GM12878 (cell line): ENCODE results near the gene COL26A1. TPM values are rescaled to one million over a fixed set of nuclear protein-coding genes. Genes with fewer than 3 reads are reported as not detected.

Experiments used
- ATAC-seq: fragments of 200-7000 bp; cut with Tn5 transposase; 3 replicates; pipeline ENCODE4 v1.9.1; 2020; ENCODE audit warnings: mild to moderate bottlenecking, moderate library complexity
- BruUV-seq: library from RNA; stranded (reverse); fragments of 400-500 nt; replicated peaks from 2 replicates; lab custom pipeline; 2021; lab: Mats Ljungman, UMichigan
- CTCF ChIA-PET: fragments of 300-600 bp; sonication (Branson Sonifier 250); formaldehyde crosslinking; extraction: SDS; loops from one replicate; lab custom pipeline; 2021; ENCODE audit warnings: inconsistent platforms; lab: Yijun Ruan, JAX
- POLR2A ChIA-PET: fragments of 350-600 bp; formaldehyde crosslinking; extraction: SDS; loops from one replicate; lab custom pipeline; 2021; ENCODE audit warnings: inconsistent platforms; lab: Charles Lee
- RAD21 ChIA-PET: fragments of 300-600 bp; sonication (Branson Sonifier 250); formaldehyde crosslinking; loops from one replicate; lab custom pipeline; 2023; ENCODE audit warnings: antibody characterized with exemption; ENCODE audit not compliant: unreplicated experiment; lab: Charles Lee
- SMC1A ChIA-PET: fragments of 300-600 bp; sonication (Branson Sonifier 250); formaldehyde crosslinking; loops from one replicate; lab custom pipeline; 2023; ENCODE audit not compliant: unreplicated experiment, uncharacterized antibody; lab: Charles Lee
- DNase-seq: peaks from one replicate; pipeline ENCODE4 v3.0.0-alpha.2; 2011; ENCODE audit warnings: low read depth, low spot score
- FAIRE-seq: peaks from 3 replicates; lab custom pipeline; 2011; peaks lifted over from hg19 to GRCh38; lab: Jason Lieb, UNC
- H2AFZ ChIP-seq: 2 replicates; pipeline ENCODE4 v1.6.0; 2011; ENCODE audit warnings: low read depth, low read length, control low read depth; ENCODE audit not compliant: control insufficient read depth
- H3K27ac ChIP-seq: 2 replicates; pipeline ENCODE4 v1.5.1; 2011; ENCODE audit warnings: control low read depth; ENCODE audit not compliant: control insufficient read depth, insufficient read depth
- H3K27me3 ChIP-seq, 2 experiments: replicated peaks in 1 of 2; 2 replicates each; pipeline versions ENCODE4 v1.6.0 to v1.6.1; 2011; ENCODE audit warnings: low read length in 1 of 2; ENCODE audit not compliant: control insufficient read depth in 2 of 2, insufficient read depth in 2 of 2
- H3K36me3 ChIP-seq, 2 experiments: 2 replicates each; pipeline ENCODE4 v1.5.1; 2011; ENCODE audit warnings: low read length in 1 of 2; ENCODE audit not compliant: control insufficient read depth in 2 of 2, insufficient read depth in 2 of 2
- H3K4me1 ChIP-seq: 2 replicates; pipeline ENCODE4 v1.6.1; 2011; ENCODE audit warnings: mild to moderate bottlenecking, low read length, moderate library complexity, mixed read lengths; ENCODE audit not compliant: control insufficient read depth, insufficient read depth
- H3K4me2 ChIP-seq: 2 replicates; pipeline ENCODE4 v1.6.0; 2011; ENCODE audit warnings: control low read depth; ENCODE audit not compliant: control insufficient read depth, insufficient read depth
- H3K4me3 ChIP-seq: fragments of 200-600 bp; sonication (generic); 2 replicates; pipeline ENCODE4 v1.5.1; 2016
- H3K79me2 ChIP-seq: 2 replicates; pipeline ENCODE4 v1.6.0; 2011; ENCODE audit warnings: low read length; ENCODE audit not compliant: control insufficient read depth, insufficient read depth
- H3K9ac ChIP-seq: 2 replicates; pipeline ENCODE4 v1.8.0; 2011; ENCODE audit warnings: low read length, control low read depth, mixed read lengths; ENCODE audit not compliant: control insufficient read depth, insufficient read depth
- H3K9me3 ChIP-seq: replicated peaks from 3 replicates; pipeline ENCODE4 v1.5.1; 2011; ENCODE audit warnings: mild to moderate bottlenecking, low read length; ENCODE audit not compliant: control insufficient read depth, insufficient read depth
- H4K20me1 ChIP-seq: 2 replicates; pipeline ENCODE4 v1.6.0; 2011; ENCODE audit not compliant: control insufficient read depth, insufficient read depth
- ASH2L ChIP-seq: fragments of 300-600, 200-600 bp; sonication (generic); IDR thresholded peaks from 2 replicates; pipeline ENCODE4 v1.6.1; 2017; ENCODE audit warnings: low read depth, mild to moderate bottlenecking, borderline replicate concordance
- CBX5 ChIP-seq: sonication (generic); IDR thresholded peaks from 2 replicates; pipeline ENCODE4 v1.6.1; 2016; ENCODE audit warnings: low read depth, moderate library complexity, mild to moderate bottlenecking, inconsistent platforms
- GABPA ChIP-seq: IDR thresholded peaks from 2 replicates; pipeline ENCODE4 v1.6.1; 2014; ENCODE audit warnings: antibody characterized with exemption, low read depth, mild to moderate bottlenecking, inconsistent platforms
- HDAC2 ChIP-seq: fragments of 200-600 bp; sonication (generic); IDR thresholded peaks from 2 replicates; pipeline ENCODE4 v1.6.1; 2017
- NFYB ChIP-seq: IDR thresholded peaks from 2 replicates; pipeline ENCODE4 v1.6.1; 2011; ENCODE audit warnings: low read depth, mild to moderate bottlenecking, low read length, improper control_type of control experiment, moderate library complexity; ENCODE audit not compliant: insufficient read depth
- NR2F1 ChIP-seq: fragments of 450-650 bp; conservative IDR thresholded peaks from 2 replicates; pipeline ENCODE4 v1.6.1; 2017; ENCODE audit warnings: mild to moderate bottlenecking
- RELA ChIP-seq: fragments of 450-650 bp; IDR thresholded peaks from 2 replicates; pipeline ENCODE4 v1.8.0; 2014; ENCODE audit warnings: borderline replicate concordance; ENCODE audit not compliant: partially characterized antibody
- SREBF2 ChIP-seq: IDR thresholded peaks from 2 replicates; pipeline ENCODE4 v1.6.1; 2012; ENCODE audit warnings: mild to moderate bottlenecking, low read length
- WRNIP1 ChIP-seq: IDR thresholded peaks from 2 replicates; pipeline ENCODE4 v1.6.1; 2011; ENCODE audit warnings: low read depth, low read length, improper control_type of control experiment, borderline replicate concordance
- WGBS: methylation state at CpG from one replicate; pipeline ENCODE4 v1.1.6; 2016; ENCODE audit warnings: low lambda C conversion rate; ENCODE audit not compliant: insufficient replicate concordance, insufficient coverage; ENCODE audit errors: missing lambda C conversion rate; 5-methylcytosine and 5-hydroxymethylcytosine counted together
- in situ Hi-C: fragments of 300-500 bp; cut with MboI; formaldehyde crosslinking; loops from 9 replicates; pipeline ENCODE4 v1.14.3; 2018; ENCODE audit warnings: mixed read lengths
- intact Hi-C: fragments of 100-400 bp; cut with micrococcal nuclease; formaldehyde crosslinking; loops from one replicate; pipeline ENCODE4 v1.14.2; 2022; ENCODE audit not compliant: unreplicated experiment
- polyA plus RNA-seq, 11 experiments: library from polyadenylated mRNA; depleted of rRNA in 4 of 11; unstranded in 6 of 11; stranded (reverse) in 5 of 11; fragments of >200 nt; fragmentation: Nextera tagmentation in 4 of 11; fragmentation: Illumina TruSeq in 1 of 11; extraction: Ambion mirVana in 4 of 11; extraction: Trizol in 1 of 11; gene quantifications; 1 replicate in 1 of 11; 2 replicates in 10 of 11; pipeline versions ENCODE4 v1.2.1 to v1.2.3, GENCODE V29; 2011 to 2016; ENCODE audit warnings: inconsistent platforms in 2 of 11, missing spikeins in 2 of 11, low read depth in 1 of 11
- total RNA-seq, 4 experiments: library from RNA; depleted of rRNA in 3 of 4; stranded (reverse); fragments of >200 nt in 3 of 4; fragmentation: Illumina TruSeq in 1 of 4; extraction: Trizol in 1 of 4; gene quantifications; 2 replicates each; pipeline versions ENCODE4 v1.2.1 to v1.2.3, GENCODE V29; 2013 to 2021
- TF ChIP-seq, protein P1 (sequence below): fragments of 450-650 bp; IDR thresholded peaks from 2 replicates; pipeline ENCODE4 v1.6.1; 2017; ENCODE audit warnings: mild to moderate bottlenecking, moderate library complexity
- TF ChIP-seq, protein P2 (sequence below): IDR thresholded peaks from 2 replicates; pipeline ENCODE4 v1.6.1; 2012; ENCODE audit warnings: low read depth, low read length, improper control_type of control experiment

COL26A1 gene
- total and polyA plus RNA-seq, 10 of the 15 experiments (the other 5 are each of a cell fraction or from before 2014, with no cell fraction given) = 0.08 TPM; not detected in 9

DNA sequence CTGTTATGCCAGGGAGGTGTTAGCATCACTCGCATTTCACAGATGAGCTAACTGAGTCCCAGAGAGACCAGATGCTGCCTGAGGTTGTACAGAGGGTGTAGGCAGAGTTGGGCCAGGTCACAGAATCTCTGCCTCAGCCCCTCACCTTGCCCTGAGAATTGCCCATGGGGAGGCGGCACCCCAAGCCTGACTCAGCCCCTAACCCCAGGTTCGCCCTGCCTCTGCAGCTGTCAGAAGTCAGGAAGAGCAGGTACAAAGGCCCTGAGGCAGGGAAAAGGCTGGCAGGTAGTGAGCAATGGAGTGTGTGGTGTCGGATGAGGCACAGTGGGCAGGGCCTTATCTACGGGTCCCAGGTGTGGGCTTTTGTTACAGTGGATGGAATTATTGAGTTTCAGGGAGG is 187.1 kb downstream of the COL26A1 start:
- H3K27ac ChIP-seq = no peak overlapping the region
- ChIA-PET SMC1A (no interaction called here), POLR2A (interaction anchor here (0.5 to 0.6 kb wide), 2 partner anchors 26 to 719 kb away, joined by 3 read pairs; no protein-coding TSS in a partner anchor), RAD21 (no interaction called here), CTCF (interaction anchor here (1.0 kb wide), 1 partner anchor 9 kb away, joined by 3 read pairs; no protein-coding TSS in a partner anchor)
- in situ Hi-C loops (no loop called here), intact Hi-C loops (loop anchor here (10.0 kb wide), 2 partner anchors 265 to 845 kb away; partner anchors contain the start of genes CUX1 and PRKRIP1)
- ATAC-seq (no peak), FAIRE-seq (no peak), DNase-seq (no peak)
- H3K4me1 ChIP-seq = no peaks in the 10 kb centered on the region
- no peaks in the 10 kb centered on the region for H3K79me2 ChIP-seq
- TF ChIP-seq CBX5 (no peak), WRNIP1 (no peak), GABPA (no peak), SREBF2 (no peak), ASH2L (no peak), RELA (no peak), NFYB (no peak), NR2F1 (no peak), HDAC2 (no peak)
- TF ChIP-seq, protein P1, sequence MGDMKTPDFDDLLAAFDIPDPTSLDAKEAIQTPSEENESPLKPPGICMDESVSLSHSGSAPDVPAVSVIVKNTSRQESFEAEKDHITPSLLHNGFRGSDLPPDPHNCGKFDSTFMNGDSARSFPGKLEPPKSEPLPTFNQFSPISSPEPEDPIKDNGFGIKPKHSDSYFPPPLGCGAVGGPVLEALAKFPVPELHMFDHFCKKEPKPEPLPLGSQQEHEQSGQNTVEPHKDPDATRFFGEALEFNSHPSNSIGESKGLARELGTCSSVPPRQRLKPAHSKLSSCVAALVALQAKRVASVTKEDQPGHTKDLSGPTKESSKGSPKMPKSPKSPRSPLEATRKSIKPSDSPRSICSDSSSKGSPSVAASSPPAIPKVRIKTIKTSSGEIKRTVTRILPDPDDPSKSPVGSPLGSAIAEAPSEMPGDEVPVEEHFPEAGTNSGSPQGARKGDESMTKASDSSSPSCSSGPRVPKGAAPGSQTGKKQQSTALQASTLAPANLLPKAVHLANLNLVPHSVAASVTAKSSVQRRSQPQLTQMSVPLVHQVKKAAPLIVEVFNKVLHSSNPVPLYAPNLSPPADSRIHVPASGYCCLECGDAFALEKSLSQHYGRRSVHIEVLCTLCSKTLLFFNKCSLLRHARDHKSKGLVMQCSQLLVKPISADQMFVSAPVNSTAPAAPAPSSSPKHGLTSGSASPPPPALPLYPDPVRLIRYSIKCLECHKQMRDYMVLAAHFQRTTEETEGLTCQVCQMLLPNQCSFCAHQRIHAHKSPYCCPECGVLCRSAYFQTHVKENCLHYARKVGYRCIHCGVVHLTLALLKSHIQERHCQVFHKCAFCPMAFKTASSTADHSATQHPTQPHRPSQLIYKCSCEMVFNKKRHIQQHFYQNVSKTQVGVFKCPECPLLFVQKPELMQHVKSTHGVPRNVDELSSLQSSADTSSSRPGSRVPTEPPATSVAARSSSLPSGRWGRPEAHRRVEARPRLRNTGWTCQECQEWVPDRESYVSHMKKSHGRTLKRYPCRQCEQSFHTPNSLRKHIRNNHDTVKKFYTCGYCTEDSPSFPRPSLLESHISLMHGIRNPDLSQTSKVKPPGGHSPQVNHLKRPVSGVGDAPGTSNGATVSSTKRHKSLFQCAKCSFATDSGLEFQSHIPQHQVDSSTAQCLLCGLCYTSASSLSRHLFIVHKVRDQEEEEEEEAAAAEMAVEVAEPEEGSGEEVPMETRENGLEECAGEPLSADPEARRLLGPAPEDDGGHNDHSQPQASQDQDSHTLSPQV = no peak
- TF ChIP-seq, protein P2, sequence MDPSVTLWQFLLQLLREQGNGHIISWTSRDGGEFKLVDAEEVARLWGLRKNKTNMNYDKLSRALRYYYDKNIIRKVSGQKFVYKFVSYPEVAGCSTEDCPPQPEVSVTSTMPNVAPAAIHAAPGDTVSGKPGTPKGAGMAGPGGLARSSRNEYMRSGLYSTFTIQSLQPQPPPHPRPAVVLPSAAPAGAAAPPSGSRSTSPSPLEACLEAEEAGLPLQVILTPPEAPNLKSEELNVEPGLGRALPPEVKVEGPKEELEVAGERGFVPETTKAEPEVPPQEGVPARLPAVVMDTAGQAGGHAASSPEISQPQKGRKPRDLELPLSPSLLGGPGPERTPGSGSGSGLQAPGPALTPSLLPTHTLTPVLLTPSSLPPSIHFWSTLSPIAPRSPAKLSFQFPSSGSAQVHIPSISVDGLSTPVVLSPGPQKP = no peak
- no peaks in the 10 kb centered on the region; a peak in 1 of 4 replicates for H3K36me3 ChIP-seq
- H3K9ac ChIP-seq = no peak overlapping the region
- no peaks in the 10 kb centered on the region for H3K27me3 ChIP-seq
- H3K4me3 ChIP-seq = no peak overlapping the region
- no peaks in the 10 kb centered on the region for H3K9me3 ChIP-seq
- no peak overlapping the region for H3K4me2 ChIP-seq
- no peak overlapping the region for H2AFZ ChIP-seq
- no peaks in the 10 kb centered on the region for H4K20me1 ChIP-seq
- BruUV-seq = no TSS peak
- 19% methylated on average over 5 of the region's 5 CpGs for WGBS
